ENCODE measurements around the gene SMTN.
"Not testable (repeated sequence)": the region's sequence is repeated elsewhere in the genome, so short reads cannot be mapped to it uniquely, and the experiment has no call there.

Gene SMTN

DNA sequence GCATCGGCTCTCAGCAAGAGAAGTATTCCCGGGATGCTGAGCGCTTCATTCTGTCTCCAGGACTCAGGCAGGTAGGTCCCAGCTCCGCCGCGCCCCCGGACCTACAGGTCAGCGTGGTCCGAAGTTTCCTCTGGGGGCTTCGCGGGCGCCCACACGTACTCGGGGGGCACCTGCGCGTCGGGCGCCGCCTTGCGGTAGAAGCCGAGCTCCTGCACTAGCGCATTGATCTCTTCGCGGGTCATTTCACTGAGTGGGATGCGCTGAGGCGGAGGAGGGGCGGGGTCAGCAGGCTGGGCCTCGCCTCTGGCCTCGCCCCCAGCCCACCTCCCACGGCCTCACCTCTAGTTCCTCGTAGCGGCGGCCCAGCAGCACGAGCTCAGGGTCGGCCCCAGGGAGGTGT, 23.8 kb downstream of the SMTN start:
- DNase-seq (ENCODE audit: low read depth): no peak

DNA sequence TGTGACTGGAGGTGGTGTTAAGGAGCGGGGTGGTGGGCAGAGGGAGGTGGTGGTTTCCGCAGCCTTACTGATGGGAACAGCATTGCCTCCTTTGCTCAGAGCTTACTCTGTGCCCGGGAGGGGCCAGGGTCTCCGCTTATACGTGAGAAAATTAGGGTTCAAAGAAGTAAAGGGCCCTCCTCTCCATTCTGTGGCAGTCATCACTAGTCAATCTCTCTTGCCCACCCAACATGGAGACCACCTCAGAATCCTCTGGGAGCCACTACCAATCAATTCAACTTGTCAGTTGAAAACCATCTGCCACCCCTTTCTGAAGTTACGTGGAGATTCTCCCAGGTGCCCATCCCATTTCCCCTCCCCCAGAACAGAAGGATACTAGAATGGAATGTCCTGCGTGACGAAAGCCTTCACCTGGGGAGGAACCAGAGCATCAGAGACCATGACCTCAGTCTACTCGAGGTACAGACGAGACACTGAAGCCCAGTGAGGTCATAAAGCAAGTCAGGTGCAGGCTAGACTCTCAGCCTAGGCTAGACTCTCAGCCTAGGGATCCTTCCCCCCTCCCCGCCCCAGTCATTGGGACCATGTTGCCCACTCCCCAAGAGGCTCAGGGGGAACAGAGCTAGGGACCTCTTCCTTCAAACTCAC, 24.3 kb downstream of the SMTN start:
- no peak for DNase-seq (ENCODE audit: low read depth)

DNA sequence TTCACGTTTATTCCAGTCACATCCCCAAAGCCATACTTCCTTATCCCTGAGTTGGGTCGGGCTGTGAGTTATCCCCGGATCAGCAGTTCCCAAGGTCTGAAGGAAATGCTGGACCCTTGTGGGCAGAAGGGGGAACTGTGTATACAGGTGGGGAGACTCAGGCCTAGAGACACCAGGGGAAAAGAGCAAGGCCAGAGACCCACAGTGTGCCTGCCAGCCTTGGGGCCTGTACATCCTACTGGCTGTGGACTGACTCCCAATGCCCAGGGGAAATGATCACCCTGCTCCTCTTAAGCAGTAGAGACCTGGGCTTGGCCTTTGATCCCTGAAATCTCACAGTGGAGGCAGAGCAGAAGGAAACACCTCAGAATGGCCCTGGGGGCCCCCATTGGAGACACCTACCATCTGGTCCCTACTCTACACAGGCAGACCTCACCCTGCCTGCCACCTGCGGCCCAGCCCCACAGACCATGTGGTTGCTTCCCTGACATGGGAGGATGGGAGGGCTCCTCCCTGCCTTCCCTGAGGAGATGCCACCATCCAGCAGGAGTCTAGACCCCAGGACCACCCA, 25.0 kb downstream of the SMTN start:
- no peak for DNase-seq (ENCODE audit: low read depth)

DNA sequence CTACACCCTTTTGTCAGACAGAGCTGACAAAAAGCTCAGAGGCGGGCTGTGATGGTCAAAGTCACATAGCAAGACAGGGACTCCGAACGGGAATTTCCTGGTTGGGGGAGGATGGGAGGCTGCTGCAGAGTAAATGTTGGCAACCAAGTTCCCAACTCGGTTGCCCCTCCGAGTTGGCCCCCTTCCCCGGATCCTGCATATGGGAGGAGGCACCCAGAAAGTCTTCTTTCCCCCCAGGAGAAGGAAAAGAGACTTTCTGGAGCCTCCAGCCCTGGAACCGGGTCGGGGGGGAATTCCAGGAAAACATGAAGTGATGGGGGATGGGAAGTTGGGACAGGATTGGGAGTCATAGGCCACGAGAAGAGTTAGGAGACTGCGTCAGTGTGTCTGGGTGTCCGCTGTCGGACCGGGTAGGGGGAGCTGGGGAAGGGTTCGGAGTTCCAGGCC, 25.6 kb downstream of the SMTN start:
- DNase-seq (ENCODE audit: low read depth): no peak

DNA sequence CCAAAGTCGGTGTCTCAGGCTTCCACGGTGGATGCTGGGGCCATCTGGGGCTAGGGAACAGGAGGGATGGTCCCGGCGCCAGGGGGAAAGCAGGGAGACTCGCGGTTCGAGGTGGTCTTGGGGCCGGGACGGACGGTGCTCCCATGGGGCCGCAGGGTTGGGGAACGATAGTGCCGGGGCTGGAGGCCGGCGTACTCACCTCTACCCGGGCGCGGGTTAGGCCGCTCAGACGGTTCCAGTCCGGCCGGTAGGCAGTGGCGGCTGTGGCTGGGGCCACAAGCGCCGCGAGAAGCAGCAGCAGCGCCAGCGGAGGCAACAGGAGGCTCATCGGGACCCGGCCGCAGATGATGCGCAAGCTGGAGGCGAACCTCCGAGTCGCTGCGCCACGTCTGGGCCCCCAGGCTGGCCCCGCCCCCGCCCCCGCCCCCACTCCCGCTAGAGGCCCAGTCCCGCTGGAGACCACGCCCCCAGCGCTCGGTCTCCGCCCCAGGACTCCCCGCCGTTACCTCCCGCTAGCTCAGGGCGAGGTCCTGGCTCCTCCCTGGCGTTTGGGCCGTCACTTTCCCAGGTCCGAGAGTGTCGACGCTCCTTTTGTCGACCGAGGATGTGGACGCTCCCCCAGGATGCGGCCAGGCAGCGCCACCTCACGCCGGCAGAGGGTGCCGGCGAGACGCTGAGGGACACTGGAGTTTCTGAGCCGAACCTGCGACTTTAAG, 26.2 kb downstream of the SMTN start, which contains the start of gene SELENOM:
TSS of gene SELENOM (minus strand) at position 391 of the 716 bp plus-strand sequence. CDS start at position 328, 63 bp downstream.
- DNase-seq (ENCODE audit: low read depth): peak; percentile 75

DNA sequence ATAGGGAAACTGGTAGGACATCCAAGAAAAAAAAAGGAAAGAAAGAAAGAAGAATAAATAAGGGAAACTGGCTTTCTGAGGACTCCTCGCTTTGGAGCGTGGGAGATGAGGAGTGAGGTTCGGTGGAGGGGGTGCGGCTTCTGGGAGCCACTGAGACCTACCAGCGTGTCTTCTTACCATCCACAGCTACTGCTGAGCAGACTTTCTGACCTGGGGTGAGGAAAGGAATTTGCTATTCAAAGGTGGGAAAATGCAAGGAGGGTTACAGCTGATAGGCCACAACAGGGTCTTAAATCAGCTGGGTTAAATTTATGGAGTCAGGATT, 26.7 kb downstream of the SMTN start:
- no peak for DNase-seq (ENCODE audit: low read depth)

DNA sequence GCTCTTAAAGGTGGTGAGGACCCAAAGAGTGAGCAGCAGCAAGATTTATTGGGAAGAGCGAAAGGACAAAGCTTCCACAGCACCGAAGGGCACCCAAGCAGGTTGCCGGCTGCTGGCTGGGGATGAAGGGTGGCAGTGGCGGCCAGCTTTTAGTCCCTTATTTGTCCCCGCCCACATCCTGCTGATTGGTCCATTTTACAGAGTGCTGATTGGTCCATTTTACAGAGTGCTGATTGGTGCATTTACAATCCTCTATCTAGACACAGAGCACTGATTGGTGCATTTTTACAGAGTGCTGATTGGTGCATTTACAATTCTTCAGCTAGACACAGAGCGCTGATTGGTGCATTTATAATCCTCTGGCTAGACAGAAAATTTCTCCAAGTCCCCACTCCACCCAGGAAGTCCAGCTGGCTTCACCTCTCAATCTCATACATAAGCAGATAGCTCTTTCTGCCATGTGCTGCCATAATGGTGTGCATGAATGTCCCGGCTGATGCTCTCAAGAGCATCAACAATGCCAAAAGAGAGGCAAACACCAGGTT, 31.5 kb downstream of the SMTN start:
- DNase-seq (ENCODE audit: low read depth): not testable (repeated sequence)

DNA sequence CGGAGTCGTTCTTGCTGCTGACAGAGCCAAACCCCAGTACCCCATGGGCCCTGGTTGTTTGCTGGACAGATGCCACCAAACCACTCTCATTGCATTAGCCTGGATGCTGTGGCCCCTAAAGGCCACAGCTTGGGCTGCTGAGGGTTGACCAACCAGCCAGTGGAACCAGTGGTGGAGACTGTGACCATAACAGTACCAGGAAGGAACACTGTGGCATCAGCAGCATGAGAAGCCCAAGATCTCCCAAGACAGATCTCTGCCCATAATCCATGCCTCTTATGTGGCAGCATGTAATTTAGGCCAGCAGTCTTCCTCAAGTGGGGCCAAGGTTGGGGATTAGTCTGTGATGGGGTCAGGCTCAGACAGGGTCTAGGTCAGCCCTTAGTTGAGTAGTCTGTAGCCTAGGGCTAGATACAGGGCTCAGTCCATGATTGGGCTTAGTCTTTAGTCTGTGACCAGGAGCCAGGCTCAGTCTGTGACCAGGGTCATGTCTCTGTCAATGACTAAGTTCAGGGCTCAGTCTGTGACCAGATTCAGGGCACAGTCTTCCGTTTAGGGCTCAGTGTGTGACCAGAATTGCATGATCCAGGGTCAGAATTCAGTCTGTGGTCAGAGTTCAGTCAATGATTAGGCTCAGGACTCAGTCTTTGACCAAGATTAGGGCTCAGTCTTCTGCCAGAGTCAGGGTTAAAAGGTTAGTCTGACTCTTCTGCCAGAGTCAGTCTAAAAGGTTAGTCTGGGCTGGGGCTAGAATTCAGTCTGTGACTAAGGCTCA, 37.1 kb downstream of the SMTN start:
- DNase-seq (ENCODE audit: low read depth): no peak

DNA sequence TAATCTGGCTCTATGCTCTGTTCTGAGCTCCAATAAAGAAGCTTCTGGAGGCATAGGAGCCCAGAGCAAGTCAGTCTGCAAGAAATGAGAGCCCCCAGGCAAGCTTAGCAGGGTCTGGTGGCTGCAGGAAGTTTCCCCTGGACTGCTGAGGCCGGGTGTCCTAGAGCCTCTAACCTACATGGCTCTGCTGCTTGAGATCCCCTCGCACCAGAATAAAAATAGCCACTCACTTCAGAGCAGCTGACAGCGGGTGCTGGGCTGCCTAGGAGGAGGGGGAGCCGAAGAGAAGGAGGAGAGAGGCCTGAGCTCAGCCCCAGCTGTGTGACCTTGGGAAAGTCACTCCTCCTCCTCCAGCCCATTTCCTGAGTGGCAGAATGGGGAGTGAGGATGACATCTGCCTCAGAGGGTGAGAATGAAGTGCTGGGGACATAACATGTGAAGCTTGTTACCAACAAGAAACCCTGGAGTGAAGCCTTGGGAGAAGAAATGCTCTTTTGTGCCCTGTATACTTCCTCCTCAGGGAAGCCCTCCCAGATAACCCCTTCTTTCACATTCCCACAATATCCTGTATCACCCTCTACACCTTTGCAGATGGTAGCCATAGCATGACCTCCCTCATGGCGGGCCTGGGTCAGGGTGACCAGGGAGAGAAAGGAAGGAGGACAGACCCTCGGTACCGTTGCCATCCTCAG, 38.1 kb downstream of the SMTN start:
- no peak for DNase-seq (ENCODE audit: low read depth)

DNA sequence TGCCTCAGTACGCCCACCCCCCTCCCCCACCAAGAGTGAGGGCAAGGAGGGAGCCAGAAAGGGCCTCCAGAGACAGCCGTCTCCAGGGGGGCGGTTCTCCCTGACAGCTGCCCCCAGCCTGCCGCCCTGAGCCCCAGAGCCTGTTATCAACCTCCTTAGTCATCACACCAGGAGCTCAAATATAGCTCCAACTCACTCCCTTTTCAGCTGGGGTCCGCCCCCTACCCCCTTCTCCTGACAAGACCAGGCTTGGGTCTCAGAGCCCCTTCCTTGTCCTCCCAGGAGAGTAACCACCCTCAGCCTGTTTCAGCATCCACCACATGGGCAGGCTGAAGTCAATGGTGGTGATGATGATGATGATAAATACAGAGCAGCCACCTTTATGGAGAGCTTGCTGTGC, 39.1 kb downstream of the SMTN start:
- no peak for DNase-seq (ENCODE audit: low read depth)

DNA sequence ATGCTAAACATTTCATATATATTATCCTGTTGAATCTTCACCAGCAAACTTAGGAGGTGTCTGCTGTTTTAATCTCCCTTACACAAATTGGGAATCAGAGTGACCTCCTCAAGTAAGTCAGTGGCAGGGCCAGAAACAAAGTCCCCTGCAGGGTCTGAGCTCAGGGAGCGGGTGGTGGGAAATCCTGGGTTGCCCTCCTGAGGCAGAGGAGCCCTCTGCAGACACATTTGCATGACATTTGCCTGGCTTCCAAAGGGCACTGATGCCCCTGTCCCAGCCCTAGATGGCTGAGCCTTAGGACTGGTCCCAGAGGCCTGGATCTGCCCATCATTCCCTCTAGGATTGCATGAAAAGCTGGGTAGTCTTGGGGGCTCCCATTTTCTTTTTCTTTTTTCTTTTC, 39.5 kb downstream of the SMTN start:
- no peak for DNase-seq (ENCODE audit: low read depth)

DNA sequence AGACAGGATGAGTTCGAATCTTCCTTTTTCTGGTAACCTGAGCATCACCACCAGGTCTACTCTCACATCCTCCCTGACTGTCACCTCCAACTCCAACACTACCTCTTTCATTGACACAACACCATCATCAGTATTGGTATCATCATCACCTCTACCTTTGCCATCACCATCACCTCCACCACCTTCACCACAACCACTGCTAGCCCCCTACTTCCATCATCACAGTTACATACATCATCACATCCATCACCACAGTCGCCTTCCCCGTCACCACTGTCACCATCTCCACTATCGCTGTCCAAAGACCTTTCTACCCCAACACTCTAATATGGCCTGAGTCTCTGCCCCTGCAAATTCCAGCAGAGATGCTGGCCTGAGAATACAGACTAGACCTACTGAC, 40.3 kb downstream of the SMTN start:
- DNase-seq (ENCODE audit: low read depth): no peak

DNA sequence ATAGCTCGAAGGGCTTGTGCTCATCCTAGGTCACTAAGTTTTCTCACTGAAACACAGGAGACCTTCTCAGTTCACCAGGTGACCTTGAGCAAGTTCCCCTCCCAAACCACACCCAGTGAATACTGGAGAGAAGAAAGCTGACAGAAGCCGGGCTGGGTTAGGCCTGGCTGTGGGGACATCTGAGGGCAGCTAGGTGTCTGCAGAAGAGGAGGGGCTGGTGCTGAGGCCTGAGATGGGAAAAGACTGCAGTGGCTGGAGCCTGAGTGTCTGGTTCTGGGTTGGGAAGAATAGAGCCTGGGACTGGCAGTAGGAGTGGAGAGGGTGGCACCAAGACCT, 41.0 kb downstream of the SMTN start:
- no peak for DNase-seq (ENCODE audit: low read depth)

DNA sequence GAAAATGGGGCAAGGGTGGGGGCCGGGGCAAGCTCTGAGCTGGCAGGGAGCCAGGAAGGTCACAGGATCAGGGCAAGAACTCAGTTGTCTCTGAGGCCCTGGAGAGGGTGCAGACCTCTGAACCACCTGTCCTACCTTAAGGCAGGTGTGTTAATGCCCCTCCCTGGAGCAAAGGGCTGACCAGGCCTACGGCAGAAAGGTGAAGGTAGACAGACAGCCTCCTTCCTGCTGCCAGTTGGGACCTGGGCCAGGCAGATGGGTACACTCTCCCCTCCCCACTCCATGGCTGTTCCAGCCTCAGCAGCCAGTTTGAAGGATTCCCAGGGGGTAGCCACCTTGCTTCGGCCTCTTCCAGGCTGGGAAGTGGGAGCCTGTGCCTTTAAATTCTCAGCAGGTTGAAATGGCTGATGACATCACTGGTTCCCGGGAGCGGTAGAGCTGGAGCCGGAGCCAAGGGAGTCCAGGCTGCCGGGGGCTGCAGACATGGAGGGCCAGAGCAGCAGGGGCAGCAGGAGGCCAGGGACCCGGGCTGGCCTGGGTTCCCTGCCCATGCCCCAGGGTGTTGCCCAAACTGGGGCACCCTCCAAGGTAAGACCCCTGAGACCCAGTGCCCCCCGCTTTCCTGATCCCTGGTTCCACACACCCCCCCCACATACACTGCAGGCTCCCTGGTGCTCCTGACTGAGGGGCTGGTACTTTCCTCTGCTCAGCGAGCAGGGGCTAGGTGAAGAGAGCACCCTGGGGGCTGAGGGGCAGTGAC, 41.6 kb downstream of the SMTN start, which contains the start of gene INPP5J:
TSS of gene INPP5J (plus strand) at position 435 of the 760 bp plus-strand sequence. CDS start at position 484, 49 bp downstream.
- no peak for DNase-seq (ENCODE audit: low read depth)

DNA sequence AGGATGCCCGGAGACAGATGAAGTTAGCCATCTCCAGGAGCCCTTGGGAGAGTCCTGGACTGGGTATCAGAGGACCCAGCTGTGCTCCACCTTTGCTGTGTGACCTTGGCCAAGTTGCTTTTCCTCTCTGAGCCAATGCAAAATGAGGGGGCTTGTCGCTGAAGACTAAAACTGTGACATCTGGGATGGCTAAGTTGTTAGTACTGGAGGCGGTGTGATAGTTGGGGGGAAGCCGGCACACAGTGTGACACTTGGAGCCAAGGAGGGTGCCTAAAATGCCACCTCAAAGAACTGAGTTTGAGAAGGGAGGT, 42.1 kb downstream of the SMTN start:
- DNase-seq (ENCODE audit: low read depth): no peak

DNA sequence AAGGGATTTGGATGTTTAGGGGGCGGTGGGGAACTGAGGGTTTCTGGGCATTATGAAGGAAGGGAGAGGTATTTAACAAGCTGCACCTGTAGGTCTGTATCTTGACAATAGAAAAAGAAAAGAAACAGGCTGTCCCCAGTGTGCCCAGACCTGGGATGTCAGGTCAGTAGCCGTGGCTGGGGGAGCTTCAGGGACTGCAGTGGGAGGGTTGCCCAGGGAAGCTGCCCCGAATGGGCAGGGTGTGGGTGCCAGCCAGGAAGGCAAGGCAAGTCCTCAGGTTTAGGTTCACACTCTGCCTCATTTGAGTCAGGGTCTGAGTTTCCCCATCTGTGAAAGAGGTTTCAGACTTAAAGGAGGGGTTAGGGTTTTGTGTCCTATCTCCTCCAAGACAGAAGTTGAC, 43.2 kb downstream of the SMTN start:
- no peak for DNase-seq (ENCODE audit: low read depth)

DNA sequence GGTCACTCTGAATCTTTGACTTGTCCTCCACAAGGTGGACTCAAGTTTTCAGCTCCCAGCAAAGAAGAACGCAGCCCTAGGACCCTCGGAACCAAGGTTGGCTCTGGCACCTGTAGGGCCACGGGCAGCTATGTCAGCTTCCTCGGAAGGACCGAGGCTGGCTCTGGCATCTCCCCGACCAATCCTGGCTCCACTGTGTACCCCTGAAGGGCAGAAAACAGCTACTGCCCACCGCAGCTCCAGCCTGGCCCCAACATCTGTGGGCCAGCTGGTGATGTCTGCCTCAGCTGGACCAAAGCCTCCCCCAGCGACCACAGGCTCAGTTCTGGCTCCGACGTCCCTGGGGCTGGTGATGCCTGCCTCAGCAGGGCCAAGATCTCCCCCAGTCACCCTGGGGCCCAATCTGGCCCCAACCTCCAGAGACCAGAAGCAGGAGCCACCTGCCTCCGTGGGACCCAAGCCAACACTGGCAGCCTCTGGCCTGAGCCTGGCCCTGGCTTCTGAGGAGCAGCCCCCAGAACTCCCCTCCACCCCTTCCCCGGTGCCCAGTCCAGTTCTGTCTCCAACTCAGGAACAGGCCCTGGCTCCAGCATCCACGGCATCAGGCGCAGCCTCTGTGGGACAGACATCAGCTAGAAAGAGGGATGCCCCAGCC, 43.8 kb downstream of the SMTN start:
- DNase-seq (ENCODE audit: low read depth): no peak

DNA sequence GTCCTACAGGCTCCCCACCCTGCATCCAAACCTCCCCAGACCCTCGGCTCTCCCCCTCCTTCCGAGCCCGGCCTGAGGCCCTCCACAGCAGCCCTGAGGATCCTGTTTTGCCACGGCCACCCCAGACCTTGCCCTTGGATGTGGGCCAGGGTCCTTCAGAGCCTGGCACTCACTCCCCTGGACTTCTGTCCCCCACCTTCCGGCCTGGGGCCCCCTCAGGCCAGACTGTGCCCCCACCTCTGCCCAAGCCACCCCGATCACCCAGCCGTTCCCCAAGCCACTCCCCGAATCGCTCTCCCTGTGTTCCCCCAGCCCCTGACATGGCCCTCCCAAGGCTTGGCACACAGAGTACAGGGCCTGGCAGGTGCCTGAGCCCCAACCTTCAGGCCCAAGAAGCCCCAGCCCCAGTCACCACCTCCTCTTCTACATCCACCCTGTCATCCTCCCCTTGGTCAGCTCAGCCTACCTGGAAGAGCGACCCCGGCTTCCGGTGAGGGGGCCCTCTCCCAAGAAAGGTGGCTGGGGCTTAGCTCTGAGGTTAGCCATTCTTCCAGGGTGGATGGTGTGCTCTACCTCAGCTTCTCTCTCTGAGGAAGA, 44.5 kb downstream of the SMTN start:
- DNase-seq (ENCODE audit: low read depth): no peak

DNA sequence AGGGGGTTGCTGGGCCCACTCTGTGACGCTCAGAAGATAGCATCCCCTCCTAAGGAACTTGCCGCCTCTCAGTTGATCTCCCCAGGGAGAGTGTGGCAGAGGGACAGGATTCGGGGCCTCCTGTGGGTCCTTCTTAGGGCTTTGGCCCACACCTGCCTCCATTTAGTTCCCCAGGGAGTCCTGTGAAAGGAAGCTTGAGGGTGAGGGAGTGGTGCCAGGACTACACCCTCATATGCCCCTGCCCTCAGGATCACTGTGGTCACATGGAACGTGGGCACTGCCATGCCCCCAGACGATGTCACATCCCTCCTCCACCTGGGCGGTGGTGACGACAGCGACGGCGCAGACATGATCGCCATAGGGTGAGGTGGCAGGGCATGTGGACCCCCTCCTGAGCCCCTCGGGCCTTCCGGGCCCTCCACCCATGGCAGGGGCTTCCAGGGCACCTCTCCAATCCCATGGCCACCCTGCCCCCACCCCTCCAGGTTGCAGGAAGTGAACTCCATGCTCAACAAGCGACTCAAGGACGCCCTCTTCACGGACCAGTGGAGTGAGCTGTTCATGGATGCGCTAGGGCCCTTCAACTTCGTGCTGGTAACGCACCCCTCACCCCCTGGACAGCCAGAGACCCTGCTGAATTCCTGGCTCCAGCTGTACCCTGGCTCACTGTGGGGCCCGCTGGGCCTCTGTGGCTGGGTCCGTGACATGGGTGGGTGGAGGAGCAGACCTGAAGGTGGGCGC, 45.2 kb downstream of the SMTN start:
- no peak for DNase-seq (ENCODE audit: low read depth)

DNA sequence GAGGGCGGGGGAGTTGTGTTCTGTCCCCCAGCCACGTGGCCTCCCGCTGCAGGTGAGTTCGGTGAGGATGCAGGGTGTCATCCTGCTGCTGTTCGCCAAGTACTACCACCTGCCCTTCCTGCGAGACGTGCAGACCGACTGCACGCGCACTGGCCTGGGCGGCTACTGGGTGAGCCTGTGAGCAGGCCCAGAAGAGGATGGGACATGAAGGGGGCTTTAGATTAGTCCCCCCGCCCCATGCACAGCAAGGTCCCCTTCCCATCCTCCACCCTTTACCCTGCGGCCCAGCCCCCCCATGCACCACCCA, 45.7 kb downstream of the SMTN start:
- no peak for DNase-seq (ENCODE audit: low read depth)
